Upper lobe of left lung (tissue), 6 donors: ENCODE results near the gene KDM5C. TPM values are rescaled to one million over a fixed set of nuclear protein-coding genes. Genes with fewer than 3 reads are reported as not detected.

Experiments
- ATAC-seq, 2 donors: fragments of 200-7000 bp; cut with Tn5 transposase; one replicate each; pipeline ENCODE4 v1.9.1; 2022; ENCODE audit warnings: mild to moderate bottlenecking in 2 of 2, moderate library complexity in 2 of 2; ENCODE audit not compliant: low FRiP score in 2 of 2
- DNase-seq, 2 donors: peaks; one replicate each; pipeline ENCODE4 v3.0.0-alpha.2; 2019 to 2020
- H3K27ac ChIP-seq, 4 donors: fragments of 200-600 bp; sonication (generic); one replicate each; pipeline ENCODE4 v1.5.1; 2016 to 2019
- H3K27me3 ChIP-seq, 4 donors: fragments of 200-600 bp; sonication (generic); one replicate each; pipeline ENCODE4 v1.5.1; 2017 to 2019
- H3K36me3 ChIP-seq, 4 donors: fragments of 200-600 bp; sonication (generic); one replicate each; pipeline ENCODE4 v1.5.1; 2016 to 2019
- H3K4me1 ChIP-seq, 4 donors: fragments of 200-600 bp; sonication (generic); one replicate each; pipeline ENCODE4 v1.5.1; 2018 to 2019
- H3K4me3 ChIP-seq, 4 donors: fragments of 200-600 bp; sonication (generic); one replicate each; pipeline ENCODE4 v1.5.1; 2017 to 2019; ENCODE audit warnings: mild to moderate bottlenecking in 2 of 4, moderate library complexity in 1 of 4
- H3K9me3 ChIP-seq, 4 donors: fragments of 200-600 bp; sonication (generic); one replicate each; pipeline ENCODE4 v1.5.1; 2018 to 2019
- CTCF ChIP-seq, 6 experiments: fragments of 450-650 bp in 4 of 6; fragments of 200-600 bp in 2 of 6; sonication (generic) in 2 of 6; IDR thresholded peaks; one replicate each; pipeline ENCODE4 v1.5.1; 2016 to 2019; ENCODE audit warnings: antibody characterized with exemption in 6 of 6
- EP300 ChIP-seq, 4 donors: sonication (generic); formaldehyde crosslinking; IDR thresholded peaks; one replicate each; pipeline ENCODE4 v1.5.1; 2017; ENCODE audit warnings: antibody characterized with exemption in 4 of 4, control low read depth in 2 of 4
- POLR2A ChIP-seq, 4 donors: fragments of 450-650 bp; IDR thresholded peaks; one replicate each; pipeline ENCODE4 v1.5.1; 2016 to 2017; ENCODE audit warnings: antibody characterized with exemption in 4 of 4, mild to moderate bottlenecking in 2 of 4
- POLR2AphosphoS5 ChIP-seq, 2 donors: sonication (generic); formaldehyde crosslinking; IDR thresholded peaks; one replicate each; pipeline ENCODE4 v1.5.1; 2017; ENCODE audit warnings: antibody characterized with exemption in 2 of 2
- WGBS, 2 donors: methylation state at CpG; one replicate each; pipeline ENCODE4 v1.1.5; 2017 to 2018; 5-methylcytosine and 5-hydroxymethylcytosine counted together
- total RNA-seq, 6 donors: library from RNA; depleted of rRNA in 4 of 6; stranded (reverse); fragments of >200 nt in 4 of 6; gene quantifications; one replicate each; pipeline versions ENCODE4 v1.1.0 to v1.2.1, GENCODE V29; 2016 to 2021
- donor health status: DM: no; HTN: no; CAD: no; lungs with moderate emphysema.
- donor health status: DM: no; HTN: yes; CAD: no; lungs with severe emphysema.

Gene KDM5C
- total RNA-seq, 6 donors from 2014 or later: 79.0 to 171 (median 108) TPM

- Histone ChIP-seq H3K36me3 (no peaks in the 10 kb centered on the region), H3K27me3 (no peaks in the 10 kb centered on the region), H3K4me3 (no peak overlapping the region), H3K9me3 (no peaks in the 10 kb centered on the region), H3K4me1 (peaks cover 0 to 19% (median 3%) of the 10 kb centered on the region in 4 donors), H3K27ac (no peak overlapping the region)
- TF ChIP-seq POLR2A (IDR thresholded peaks at IDR 0.05) (no peak), EP300 (IDR thresholded peaks at IDR 0.05) (no peak), CTCF (IDR thresholded peaks at IDR 0.05) (no peak), POLR2AphosphoS5 (IDR thresholded peaks at IDR 0.05) (no peak)
- DNase-seq (no peak), ATAC-seq (no peak)
- 73 to 81% methylated on average over 3 to 7 of the region's 7 CpGs for WGBS, 2 donors
These were observed 35.8 kb upstream of the KDM5C start for GRCh38 chrX:53260836-53261235.

- TF ChIP-seq CTCF (IDR thresholded peaks at IDR 0.05) (no peak), POLR2AphosphoS5 (IDR thresholded peaks at IDR 0.05) (no peak), POLR2A (IDR thresholded peaks at IDR 0.05) (no peak), EP300 (IDR thresholded peaks at IDR 0.05) (no peak)
- Histone ChIP-seq H3K27me3 (no peaks in the 10 kb centered on the region), H3K9me3 (no peaks in the 10 kb centered on the region), H3K4me1 (peaks cover 0 to 8% (median 1%) of the 10 kb centered on the region in 4 donors), H3K36me3 (peaks cover 0 to 6% (median 2%) of the 10 kb centered on the region in 4 donors), H3K4me3 (no peak overlapping the region), H3K27ac (no peak overlapping the region)
- DNase-seq (no peak), ATAC-seq (no peak)
- WGBS, 2 donors: 83 to 89% methylated on average over 6 of the region's 6 CpGs
These were observed 32.8 kb upstream of the KDM5C start for GRCh38 chrX:53257670-53258423.

- Histone ChIP-seq H3K4me1 (peaks cover 0 to 1% (median 0%) of the 10 kb centered on the region in 4 donors), H3K9me3 (no peaks in the 10 kb centered on the region), H3K36me3 (peaks cover 0 to 6% (median 2%) of the 10 kb centered on the region in 4 donors), H3K27me3 (no peaks in the 10 kb centered on the region), H3K4me3 (no peak overlapping the region), H3K27ac (no peak overlapping the region)
- TF ChIP-seq EP300 (IDR thresholded peaks at IDR 0.05): no peak
- no peak for TF ChIP-seq CTCF (IDR thresholded peaks at IDR 0.05)
- TF ChIP-seq POLR2AphosphoS5 (IDR thresholded peaks at IDR 0.05): no peak
- no peak for TF ChIP-seq POLR2A (IDR thresholded peaks at IDR 0.05)
- DNase-seq (no peak), ATAC-seq (peak in 1 of 2 donors; percentile 21)
- WGBS, 2 donors: 87 to 89% methylated on average over 6 to 12 of the region's 13 CpGs
These were observed 32.2 kb upstream of the KDM5C start for GRCh38 chrX:53257166-53257565.

GRCh38 chrX:53256446-53257041 lies 31.5 kb upstream of the KDM5C start:
- DNase-seq (no peak), ATAC-seq (peak in 1 of 2 donors; percentile 20)

More at GRCh38 chrX:53256446-53257041, 31.5 kb upstream of the KDM5C start:
- H3K36me3 ChIP-seq: peaks cover 0 to 6% (median 2%) of the 10 kb centered on the region in 4 donors
- WGBS, 2 donors: 56 to 61% methylated on average over 4 to 10 of the region's 17 CpGs
- H3K27me3 ChIP-seq: no peaks in the 10 kb centered on the region
- TF ChIP-seq CTCF (IDR thresholded peaks at IDR 0.05): no peak
- no peak for TF ChIP-seq EP300 (IDR thresholded peaks at IDR 0.05)
- no peak for TF ChIP-seq POLR2AphosphoS5 (IDR thresholded peaks at IDR 0.05)
- TF ChIP-seq POLR2A (IDR thresholded peaks at IDR 0.05): no peak
- no peaks in the 10 kb centered on the region for H3K9me3 ChIP-seq
- no peak overlapping the region for H3K4me3 ChIP-seq
- H3K4me1 ChIP-seq: no peaks in the 10 kb centered on the region
- no peak overlapping the region for H3K27ac ChIP-seq
